ENCODE data around the gene CD81. TPM values are rescaled to one million over a fixed set of nuclear protein-coding genes. Genes with fewer than 3 reads are reported as not detected.

Gene CD81
- total and polyA plus RNA-seq, 9 of the 15 experiments (the other 6 are each of a cell fraction or from before 2014, with no cell fraction given) = 2.4 to 189 (median 61.7) TPM

GRCh38 chr11:2346014-2346413, 31.1 kb upstream of the CD81 start:
- Histone ChIP-seq H3K9me1 (ENCODE audit: control insufficient read depth, insufficient read depth, low read length) (no peaks in the 10 kb centered on the region), H3K4me3 (no peak overlapping the region), H2AFZ (ENCODE audit: low read depth, low read length) (no peak overlapping the region), H3K36me3 (ENCODE audit: control insufficient read depth, insufficient read depth, low read length) (no peaks in the 10 kb centered on the region), H3K27ac (ENCODE audit: extremely low read depth, low read depth, low read length) (no peak overlapping the region), H3K9me3 (replicated peaks; ENCODE audit: control insufficient read depth, insufficient read depth, low read depth, low read length) (no peaks in the 10 kb centered on the region), H3K4me1 (replicated peaks in 1 of 2; ENCODE audit: control insufficient read depth in 2 of 2, insufficient read depth in 2 of 2, low read length in 2 of 2) (no peaks in the 10 kb centered on the region), H3K27me3 (ENCODE audit: control insufficient read depth in 2 of 2, insufficient read depth in 2 of 2, low read length in 2 of 2) (peaks cover under 1 to 36% of the 10 kb centered on the region in 2 experiments; a peak in 4 of 5 replicates), H4K20me1 (replicated peaks; ENCODE audit: control insufficient read depth, insufficient read depth, low read length) (no peaks in the 10 kb centered on the region), H3K4me2 (ENCODE audit: insufficient read depth, low read length) (no peak overlapping the region), H3K9ac (ENCODE audit: insufficient read depth in 1 of 2, low read depth in 2 of 2, low read length in 2 of 2) (no peak overlapping the region), H3K79me2 (ENCODE audit: control insufficient read depth, insufficient read depth, low read length) (no peaks in the 10 kb centered on the region)
- FAIRE-seq (no peak), DNase-seq (ENCODE audit: extremely low read depth in 1 of 4, low spot score in 3 of 4) (no peak), ATAC-seq (no peak)
- intact Hi-C loops (cut with micrococcal nuclease) (no loop called here), in situ Hi-C loops (cut with MboI) (no loop called here)
- no TSS peak for BruUV-seq (replicated peaks)
- TF ChIP-seq ZBTB1 (CRISPR knock-in tag; IDR thresholded peaks at IDR 0.05; ENCODE audit: borderline replicate concordance, low read depth) = no peak
- TF ChIP-seq NFIX (CRISPR knock-in tag; IDR thresholded peaks at IDR 0.05; ENCODE audit: low read depth) = no peak
- no peak for TF ChIP-seq ELF2 (CRISPR knock-in tag; IDR thresholded peaks at IDR 0.05)
- TF ChIP-seq SOX6 (IDR thresholded peaks at IDR 0.05) = no peak
- POLR2A ChIA-PET = interaction anchor here (0.6 kb wide), 2 partner anchors 27 to 59 kb away, joined by 3 read pairs; no protein-coding TSS in a partner anchor
- WGBS (ENCODE audit: insufficient coverage, low coverage, missing lambda C conversion rate) = 0% methylated on average over 4 of the region's 4 CpGs
- CTCF ChIA-PET (ENCODE audit: low intra/inter-chr PET ratio) = no interaction called here

GRCh38 chr11:2346586-2347307, 30.4 kb upstream of the CD81 start:
- under 1% methylated on average over 10 of the region's 10 CpGs for WGBS (ENCODE audit: insufficient coverage, low coverage, missing lambda C conversion rate)
- H3K27me3 ChIP-seq (ENCODE audit: control insufficient read depth in 2 of 2, insufficient read depth in 2 of 2, low read length in 2 of 2) = peaks cover 0 to 34% of the 10 kb centered on the region in 2 experiments; a peak in 4 of 5 replicates
- intact Hi-C loops (cut with micrococcal nuclease) (no loop called here), in situ Hi-C loops (cut with MboI) (no loop called here)
- no peak for FAIRE-seq
- ChIA-PET POLR2A (interaction anchor here (0.6 kb wide), 3 partner anchors 25 to 58 kb away, joined by 3 read pairs; no protein-coding TSS in a partner anchor), CTCF (ENCODE audit: low intra/inter-chr PET ratio) (no interaction called here)
- H3K4me2 ChIP-seq (ENCODE audit: insufficient read depth, low read length) = no peak overlapping the region
- H3K4me1 ChIP-seq (replicated peaks in 1 of 2; ENCODE audit: control insufficient read depth in 2 of 2, insufficient read depth in 2 of 2, low read length in 2 of 2) = no peaks in the 10 kb centered on the region
- no peaks in the 10 kb centered on the region for H3K9me1 ChIP-seq (ENCODE audit: control insufficient read depth, insufficient read depth, low read length)
- no peak overlapping the region for H3K9ac ChIP-seq (ENCODE audit: insufficient read depth in 1 of 2, low read depth in 2 of 2, low read length in 2 of 2)
- H4K20me1 ChIP-seq (replicated peaks; ENCODE audit: control insufficient read depth, insufficient read depth, low read length) = no peaks in the 10 kb centered on the region
- H3K4me3 ChIP-seq = no peak overlapping the region
- no peak for ATAC-seq
- H3K9me3 ChIP-seq (replicated peaks; ENCODE audit: control insufficient read depth, insufficient read depth, low read depth, low read length) = no peaks in the 10 kb centered on the region
- H3K27ac ChIP-seq (ENCODE audit: extremely low read depth, low read depth, low read length) = no peak overlapping the region
- no peak for DNase-seq (ENCODE audit: extremely low read depth in 1 of 4, low spot score in 3 of 4)
- H2AFZ ChIP-seq (ENCODE audit: low read depth, low read length) = no peak overlapping the region
- BruUV-seq (replicated peaks) = no TSS peak
- no peaks in the 10 kb centered on the region for H3K36me3 ChIP-seq (ENCODE audit: control insufficient read depth, insufficient read depth, low read length)
- no peaks in the 10 kb centered on the region for H3K79me2 ChIP-seq (ENCODE audit: control insufficient read depth, insufficient read depth, low read length)
- TF ChIP-seq DMBX1 (CRISPR knock-in tag; IDR thresholded peaks at IDR 0.05; ENCODE audit: borderline replicate concordance) (no peak), DNMT1 (IDR thresholded peaks at IDR 0.05) (no peak), NFRKB (IDR thresholded peaks at IDR 0.05; ENCODE audit: low read depth) (no peak), TOE1 (IDR thresholded peaks at IDR 0.05; ENCODE audit: borderline replicate concordance) (no peak), TOE1 (CRISPR knock-in tag; IDR thresholded peaks at IDR 0.05; ENCODE audit: borderline replicate concordance, low read depth) (no peak), TARDBP (IDR thresholded peaks at IDR 0.05) (no peak), HDAC1 (IDR thresholded peaks at IDR 0.05) (no peak), SMARCA5 (IDR thresholded peaks at IDR 0.05) (no peak), ZSCAN29 (IDR thresholded peaks at IDR 0.05) (no peak), NFIX (CRISPR knock-in tag; IDR thresholded peaks at IDR 0.05; ENCODE audit: low read depth) (no peak), ZNF655 (CRISPR knock-in tag; IDR thresholded peaks at IDR 0.05) (no peak), LCOR (CRISPR knock-in tag; IDR thresholded peaks at IDR 0.05) (no peak), OTX1 (CRISPR knock-in tag; IDR thresholded peaks at IDR 0.05) (no peak), KLF13 (tag; IDR thresholded peaks at IDR 0.05; ENCODE audit: borderline replicate concordance, low read depth) (no peak)
